ENCODE measurements around the gene NME4. TPM values are rescaled to one million over a fixed set of nuclear protein-coding genes. Genes with fewer than 3 reads are reported as not detected.
A peak's percentile ranks its signal among the peaks of the same experiment; 100 is the strongest.
"Not testable (repeated sequence)": the region's sequence is repeated elsewhere in the genome, so short reads cannot be mapped to it uniquely, and the experiment has no call there.

NME4 gene
- 82.3 and 93.2 TPM in 2 replicates for total RNA-seq

DNA sequence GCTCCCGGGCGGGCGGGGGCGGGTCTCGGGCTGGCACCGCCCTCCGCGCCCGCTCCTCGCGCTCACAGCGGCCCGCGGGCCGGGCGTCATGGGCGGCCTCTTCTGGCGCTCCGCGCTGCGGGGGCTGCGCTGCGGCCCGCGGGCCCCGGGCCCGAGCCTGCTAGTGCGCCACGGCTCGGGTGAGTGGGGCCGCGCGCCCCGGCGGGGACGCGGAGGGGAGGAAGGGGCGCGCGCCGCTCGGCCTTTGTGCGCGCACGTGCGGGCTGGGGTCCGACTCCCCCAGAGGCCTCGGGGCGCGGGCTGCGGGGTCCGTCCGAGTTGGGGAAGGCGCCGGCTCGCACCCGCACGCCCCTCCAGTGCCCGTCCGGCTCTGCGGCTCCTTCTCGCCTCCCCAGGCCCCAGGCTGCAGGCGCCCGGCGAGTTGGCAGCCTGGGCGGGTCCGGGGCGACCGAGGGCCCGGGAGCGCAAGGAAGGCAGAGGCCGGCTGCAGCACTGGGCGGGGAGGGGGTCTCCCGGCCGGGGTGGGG is at the start of gene NME4:
TSS of gene NME4 (plus strand) at position 65 of the 527 bp plus-strand sequence. CDS start at position 89, 24 bp downstream.
- TF ChIP-seq, protein P1, sequence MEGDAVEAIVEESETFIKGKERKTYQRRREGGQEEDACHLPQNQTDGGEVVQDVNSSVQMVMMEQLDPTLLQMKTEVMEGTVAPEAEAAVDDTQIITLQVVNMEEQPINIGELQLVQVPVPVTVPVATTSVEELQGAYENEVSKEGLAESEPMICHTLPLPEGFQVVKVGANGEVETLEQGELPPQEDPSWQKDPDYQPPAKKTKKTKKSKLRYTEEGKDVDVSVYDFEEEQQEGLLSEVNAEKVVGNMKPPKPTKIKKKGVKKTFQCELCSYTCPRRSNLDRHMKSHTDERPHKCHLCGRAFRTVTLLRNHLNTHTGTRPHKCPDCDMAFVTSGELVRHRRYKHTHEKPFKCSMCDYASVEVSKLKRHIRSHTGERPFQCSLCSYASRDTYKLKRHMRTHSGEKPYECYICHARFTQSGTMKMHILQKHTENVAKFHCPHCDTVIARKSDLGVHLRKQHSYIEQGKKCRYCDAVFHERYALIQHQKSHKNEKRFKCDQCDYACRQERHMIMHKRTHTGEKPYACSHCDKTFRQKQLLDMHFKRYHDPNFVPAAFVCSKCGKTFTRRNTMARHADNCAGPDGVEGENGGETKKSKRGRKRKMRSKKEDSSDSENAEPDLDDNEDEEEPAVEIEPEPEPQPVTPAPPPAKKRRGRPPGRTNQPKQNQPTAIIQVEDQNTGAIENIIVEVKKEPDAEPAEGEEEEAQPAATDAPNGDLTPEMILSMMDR (conservative IDR thresholded peaks at IDR 0.05; ENCODE audit: low read depth, low read length): no peak
- H3K4me3 ChIP-seq (ENCODE audit: low read depth, low read length): peak within 1 kb of the TSS; percentile 58
- DNase-seq (ENCODE audit: low read depth): no peak

DNA sequence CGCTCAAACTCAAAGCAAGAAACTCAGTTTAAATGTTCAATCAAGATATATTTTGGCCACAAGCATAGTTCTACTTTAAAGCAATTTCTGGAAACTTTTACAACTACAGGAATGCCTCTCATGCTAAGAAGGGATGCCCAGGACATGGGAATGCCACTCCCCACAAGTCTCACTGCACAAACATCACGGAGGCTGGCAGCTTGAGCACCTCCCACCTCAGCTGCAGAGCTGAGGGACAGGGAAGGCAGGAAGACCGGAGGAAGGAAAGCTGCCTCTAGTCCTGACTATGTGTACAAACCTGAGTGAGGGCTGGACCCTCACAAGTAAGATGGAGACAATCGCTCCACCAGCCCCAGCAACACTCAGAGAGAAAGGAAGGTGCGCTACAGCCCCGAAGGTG is 49.8 kb upstream of the NME4 start:
- no peak overlapping the region for H3K4me3 ChIP-seq (ENCODE audit: low read depth, low read length)
- TF ChIP-seq, protein P1 (conservative IDR thresholded peaks at IDR 0.05; ENCODE audit: low read depth, low read length): no peak
- no peak for DNase-seq (ENCODE audit: low read depth)

DNA sequence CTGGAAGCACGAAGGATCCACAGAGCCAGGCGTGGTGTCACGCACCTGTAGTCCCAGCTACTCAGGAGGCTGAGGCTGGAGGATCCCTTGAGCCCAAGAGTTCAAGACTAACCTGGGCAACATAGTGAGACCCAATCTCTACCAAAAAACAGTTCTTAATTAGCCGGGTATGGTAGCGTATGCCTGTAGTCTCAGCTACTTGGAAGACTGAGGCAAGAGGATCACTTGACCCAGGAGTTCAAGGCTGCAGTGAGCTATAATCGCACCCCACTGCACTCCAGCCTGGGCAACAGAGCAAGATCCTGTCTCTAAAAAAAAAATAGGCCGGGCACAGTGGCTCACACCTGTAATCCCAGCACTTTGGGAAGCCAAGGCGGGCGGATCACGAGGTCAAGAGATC is 48.5 kb upstream of the NME4 start:
- H3K4me3 ChIP-seq (ENCODE audit: low read depth, low read length); DNase-seq (ENCODE audit: low read depth): not testable (repeated sequence)

DNA sequence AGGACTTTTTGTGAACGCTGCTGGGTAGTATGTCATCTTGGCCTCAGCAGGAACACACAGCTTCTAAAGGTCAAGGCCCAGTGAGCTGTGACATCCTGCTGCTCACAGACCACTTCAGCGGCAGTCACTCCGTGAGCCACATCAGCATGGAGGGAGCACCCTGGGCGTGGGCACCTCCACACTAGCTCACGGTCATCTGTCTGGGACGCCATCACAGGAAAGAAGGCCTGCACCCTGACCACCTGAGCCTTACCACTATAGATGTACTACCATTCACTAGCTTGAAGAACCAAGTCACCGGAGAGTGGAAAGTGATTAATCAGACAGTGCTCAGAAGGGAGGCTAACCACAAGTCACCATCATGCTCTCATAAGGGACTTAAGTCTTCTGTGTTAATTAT is 47.8 kb upstream of the NME4 start:
- H3K4me3 ChIP-seq (ENCODE audit: low read depth, low read length): no peak overlapping the region
- DNase-seq (ENCODE audit: low read depth): peak; percentile 42
- TF ChIP-seq, protein P1 (conservative IDR thresholded peaks at IDR 0.05; ENCODE audit: low read depth, low read length): no peak

DNA sequence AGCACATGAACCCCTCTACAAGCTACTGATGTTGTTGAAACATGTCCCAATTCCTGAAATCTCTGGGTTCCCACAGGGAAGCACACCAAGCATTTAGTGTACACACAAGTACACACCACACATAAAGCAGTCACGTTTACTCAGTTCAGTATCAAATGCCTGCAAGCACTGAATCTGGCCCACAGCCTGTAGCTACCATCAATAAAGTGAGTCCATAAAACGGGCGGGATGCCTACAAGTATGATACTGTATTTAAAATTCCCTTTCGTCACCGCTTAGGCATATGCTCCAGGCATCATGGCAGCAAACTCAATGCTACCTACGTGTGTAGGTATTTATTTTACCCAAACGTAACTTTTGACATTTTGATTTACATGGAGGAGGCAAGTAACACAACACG is 46.8 kb upstream of the NME4 start:
- TF ChIP-seq, protein P1 (conservative IDR thresholded peaks at IDR 0.05; ENCODE audit: low read depth, low read length): no peak
- H3K4me3 ChIP-seq (ENCODE audit: low read depth, low read length): no peak overlapping the region
- no peak for DNase-seq (ENCODE audit: low read depth)

DNA sequence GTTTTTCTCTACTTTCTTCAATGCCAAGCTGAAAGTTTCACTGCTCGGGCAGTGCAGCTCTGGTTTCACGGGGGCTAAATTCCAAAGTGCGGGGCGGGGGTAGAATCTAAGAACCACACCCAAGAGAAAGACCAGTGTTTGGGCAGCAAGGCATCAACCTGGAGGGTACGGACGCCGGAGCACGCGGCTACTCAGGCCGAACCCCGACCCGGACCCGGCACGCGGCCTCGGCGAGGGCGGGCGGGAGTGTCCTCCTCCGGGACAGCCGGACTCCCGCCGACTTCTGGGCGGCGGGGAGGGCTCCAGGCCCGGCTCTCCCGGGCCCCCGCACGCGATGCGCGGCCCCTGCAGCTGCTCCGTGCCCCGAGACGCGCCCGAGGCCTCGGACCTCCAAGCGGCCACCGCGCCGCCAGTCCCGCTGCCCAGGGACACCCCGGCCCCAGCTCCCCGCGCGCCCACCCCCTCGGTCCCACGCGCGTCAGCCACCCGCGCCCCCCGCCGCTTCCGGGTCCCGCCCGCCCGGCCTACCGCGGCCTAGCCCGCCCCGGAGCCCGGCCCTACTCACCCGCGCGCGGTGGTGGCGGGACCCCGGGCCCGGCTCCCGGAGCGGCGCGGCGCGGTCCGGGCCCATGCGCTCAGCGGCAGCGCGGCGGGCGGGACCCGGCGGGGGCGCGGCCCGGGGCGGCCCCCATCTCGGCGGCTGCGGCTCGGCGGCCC is 45.0 kb upstream of the NME4 start:
- TF ChIP-seq, protein P1 (conservative IDR thresholded peaks at IDR 0.05; ENCODE audit: low read depth, low read length): no peak
- peak overlapping the region; percentile 80 for H3K4me3 ChIP-seq (ENCODE audit: low read depth, low read length)
- DNase-seq (ENCODE audit: low read depth): no peak

DNA sequence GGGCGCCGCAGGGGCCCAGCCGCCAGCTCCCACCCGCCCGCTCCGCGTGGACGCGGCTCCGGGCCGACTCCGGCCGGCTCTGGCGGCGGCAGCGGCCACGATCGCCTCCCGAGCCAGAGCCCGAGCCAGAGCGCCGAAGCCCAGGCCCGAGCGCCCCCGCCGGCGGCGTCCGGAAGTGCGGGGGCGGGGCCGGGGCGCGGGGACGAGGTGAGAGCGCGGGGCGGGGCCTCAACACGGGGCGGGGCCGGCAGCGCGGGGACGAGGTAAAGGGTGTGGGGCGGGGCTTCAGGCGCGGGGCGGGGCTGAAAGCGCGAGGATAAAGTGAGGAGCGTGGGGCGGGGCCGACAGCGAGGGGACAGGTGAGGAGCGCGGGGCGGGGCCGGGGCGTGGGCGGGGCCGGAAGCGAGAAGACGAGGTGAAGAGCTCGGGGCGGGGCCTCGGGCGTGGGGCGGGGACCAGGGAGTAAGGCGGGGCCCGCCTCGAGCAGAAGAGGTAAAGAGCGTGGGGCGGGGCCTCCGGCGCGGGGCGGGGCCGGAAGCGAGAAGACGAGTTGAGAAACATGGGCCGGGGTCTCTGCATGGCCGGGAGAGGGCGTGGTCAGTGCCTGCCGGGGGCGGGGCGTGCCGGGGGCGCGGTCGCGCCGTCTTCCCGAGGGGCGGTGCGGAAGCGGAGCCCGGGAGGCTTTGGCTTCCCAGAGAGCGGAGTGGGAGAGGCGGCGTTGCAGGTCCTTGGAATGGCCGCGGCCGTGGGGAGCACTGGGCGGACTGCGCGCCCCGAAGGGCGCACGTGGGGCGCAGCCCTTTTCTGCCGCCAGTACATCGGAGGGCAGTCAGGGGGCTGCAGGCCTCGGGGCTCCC is 44.2 kb upstream of the NME4 start, which contains the start of gene AXIN1:
TSS of gene AXIN1 (minus strand) at position 177 of the 857 bp plus-strand sequence. CDS start 5,698 bp downstream, outside the sequence.
- DNase-seq (ENCODE audit: low read depth): peak; percentile 33
- peak within 1 kb of the TSS; percentile 80 for H3K4me3 ChIP-seq (ENCODE audit: low read depth, low read length)
- TF ChIP-seq, protein P1 (conservative IDR thresholded peaks at IDR 0.05; ENCODE audit: low read depth, low read length): peak; percentile 35
